ENCODE results near the gene CNIH3.
"Not testable (repeated sequence)": the region's sequence is repeated elsewhere in the genome, so short reads cannot be mapped to it uniquely, and the experiment has no call there.

Gene CNIH3

GRCh38 chr1:224691148-224691925 is 75.2 kb downstream of the CNIH3 start:
- DNase-seq, result no peak

GRCh38 chr1:224694969-224695368 is 78.9 kb downstream of the CNIH3 start:
- DNase-seq, result no peak

- no peak for DNase-seq
Observed at GRCh38 chr1:224696021-224696420, 79.9 kb downstream of the CNIH3 start.

- no peak for DNase-seq
Observed at GRCh38 chr1:224696891-224697765, 81.0 kb downstream of the CNIH3 start.

- DNase-seq, result no peak
Observed at GRCh38 chr1:224698015-224698451, 81.9 kb downstream of the CNIH3 start.

- DNase-seq, result no peak
Observed at GRCh38 chr1:224700918-224701531, 84.9 kb downstream of the CNIH3 start.

GRCh38 chr1:224703702-224704101 is 87.6 kb downstream of the CNIH3 start:
- DNase-seq, result no peak

- no peak for DNase-seq
Observed at GRCh38 chr1:224704107-224704735, 88.1 kb downstream of the CNIH3 start.

- DNase-seq, result no peak
Observed at GRCh38 chr1:224705578-224705977, 89.5 kb downstream of the CNIH3 start.

- DNase-seq, result no peak
Observed at GRCh38 chr1:224707843-224708725, 92.0 kb downstream of the CNIH3 start.

- DNase-seq, result no peak
Observed at GRCh38 chr1:224710196-224710595, 94.1 kb downstream of the CNIH3 start.

GRCh38 chr1:224711231-224711756 is 95.2 kb downstream of the CNIH3 start:
- not testable (repeated sequence) for DNase-seq

GRCh38 chr1:224711876-224712275 is 95.8 kb downstream of the CNIH3 start:
- DNase-seq, result no peak

GRCh38 chr1:224713228-224713627 is 97.1 kb downstream of the CNIH3 start:
- no peak for DNase-seq

- no peak for DNase-seq
Observed at GRCh38 chr1:224714553-224714952, 98.4 kb downstream of the CNIH3 start.

- no peak for DNase-seq
Observed at GRCh38 chr1:224718470-224719053, 102.4 kb downstream of the CNIH3 start.

GRCh38 chr1:224719716-224720115 is 103.6 kb downstream of the CNIH3 start:
- DNase-seq, result no peak

GRCh38 chr1:224720216-224720615 is 104.1 kb downstream of the CNIH3 start:
- DNase-seq, result no peak

- no peak for DNase-seq
Observed at GRCh38 chr1:224721000-224721399, 104.9 kb downstream of the CNIH3 start.

GRCh38 chr1:224722838-224723237 is 106.7 kb downstream of the CNIH3 start:
- no peak for DNase-seq

- DNase-seq, result no peak
Observed at GRCh38 chr1:224724566-224724965, 108.4 kb downstream of the CNIH3 start.
